HL-60 (cell line): ENCODE results near the gene AHSG.

Experiments
- DNase-seq, 2 experiments: peaks; one replicate each; pipeline ENCODE4 v3.0.0-alpha.2; 2010 to 2020; ENCODE audit warnings: low read depth in 1 of 2, low spot score in 1 of 2
- H3K27ac ChIP-seq: fragments of 250-450 bp; sonication (Bioruptor Pico); replicated peaks from 2 replicates; pipeline ENCODE4 v1.5.1; 2020; ENCODE audit warnings: mild to moderate bottlenecking, moderate library complexity
- H3K27me3 ChIP-seq: fragments of 250-450 bp; sonication (Bioruptor Pico); 2 replicates; pipeline ENCODE4 v1.5.1; 2021; ENCODE audit warnings: mild to moderate bottlenecking, moderate library complexity; ENCODE audit not compliant: insufficient read depth, poor library complexity, severe bottlenecking
- H3K4me3 ChIP-seq: replicated peaks from 2 replicates; pipeline ENCODE4 v1.5.1; 2011; ENCODE audit warnings: mild to moderate bottlenecking, control low read depth, low read length; ENCODE audit not compliant: insufficient read depth
- GABPA ChIP-seq: IDR thresholded peaks from 2 replicates; pipeline ENCODE4 v1.6.1; 2012; ENCODE audit warnings: low read depth
- POLR2AphosphoS5 ChIP-seq: IDR thresholded peaks from 2 replicates; pipeline ENCODE4 v1.6.1; 2012; ENCODE audit warnings: low read depth
- SPI1 ChIP-seq: IDR thresholded peaks from 2 replicates; pipeline ENCODE4 v1.6.1; 2012; ENCODE audit warnings: low read depth, mild to moderate bottlenecking, borderline replicate concordance
- TF ChIP-seq, protein P1 (sequence below): IDR thresholded peaks from 2 replicates; pipeline ENCODE4 v1.6.1; 2012; ENCODE audit warnings: low read depth; ENCODE audit not compliant: insufficient replicate concordance
- TF ChIP-seq, protein P2 (sequence below): IDR thresholded peaks from one replicate; pipeline ENCODE4 v1.5.1; 2011; ENCODE audit warnings: low read length, control low read depth, inconsistent platforms; ENCODE audit not compliant: insufficient read depth

The AHSG gene

DNA sequence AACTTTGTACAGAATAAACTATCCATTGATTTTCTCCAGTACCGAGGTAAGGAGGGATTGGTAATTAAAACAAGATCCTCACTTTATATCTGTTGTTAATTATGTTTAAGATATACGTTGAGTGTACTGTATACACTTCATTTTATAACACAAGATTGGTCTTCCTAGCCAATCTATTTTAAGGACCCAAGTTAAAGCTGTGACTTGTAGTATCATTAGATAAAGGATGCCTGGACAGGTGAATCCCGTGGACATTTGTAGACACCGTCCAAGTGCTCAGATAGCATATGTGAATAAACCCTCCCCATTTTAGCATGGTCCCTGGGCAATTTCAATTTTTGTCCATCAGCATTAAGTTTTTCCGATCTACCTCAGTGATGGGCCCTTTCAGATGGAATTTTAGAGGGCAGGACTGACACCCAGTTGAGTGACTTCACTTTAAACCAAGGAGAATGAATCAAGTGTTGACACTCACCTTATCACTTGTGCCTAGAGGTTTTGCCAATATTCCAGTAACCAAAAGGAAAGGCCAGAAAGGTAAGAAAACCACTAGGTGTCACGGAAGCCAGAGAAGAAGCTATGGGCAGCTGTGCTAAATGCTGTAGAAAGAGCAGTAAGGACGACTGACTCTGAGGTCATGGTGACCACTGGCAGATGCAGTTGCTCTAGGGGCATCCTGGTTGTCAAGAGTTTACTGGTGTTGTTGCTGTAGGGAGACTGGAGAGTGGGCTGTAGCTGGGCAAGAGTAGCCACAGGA is 9.2 kb downstream of the AHSG start:
- no peak overlapping the region for H3K4me3 ChIP-seq
- no peak for TF ChIP-seq GABPA
- TF ChIP-seq, protein P1, sequence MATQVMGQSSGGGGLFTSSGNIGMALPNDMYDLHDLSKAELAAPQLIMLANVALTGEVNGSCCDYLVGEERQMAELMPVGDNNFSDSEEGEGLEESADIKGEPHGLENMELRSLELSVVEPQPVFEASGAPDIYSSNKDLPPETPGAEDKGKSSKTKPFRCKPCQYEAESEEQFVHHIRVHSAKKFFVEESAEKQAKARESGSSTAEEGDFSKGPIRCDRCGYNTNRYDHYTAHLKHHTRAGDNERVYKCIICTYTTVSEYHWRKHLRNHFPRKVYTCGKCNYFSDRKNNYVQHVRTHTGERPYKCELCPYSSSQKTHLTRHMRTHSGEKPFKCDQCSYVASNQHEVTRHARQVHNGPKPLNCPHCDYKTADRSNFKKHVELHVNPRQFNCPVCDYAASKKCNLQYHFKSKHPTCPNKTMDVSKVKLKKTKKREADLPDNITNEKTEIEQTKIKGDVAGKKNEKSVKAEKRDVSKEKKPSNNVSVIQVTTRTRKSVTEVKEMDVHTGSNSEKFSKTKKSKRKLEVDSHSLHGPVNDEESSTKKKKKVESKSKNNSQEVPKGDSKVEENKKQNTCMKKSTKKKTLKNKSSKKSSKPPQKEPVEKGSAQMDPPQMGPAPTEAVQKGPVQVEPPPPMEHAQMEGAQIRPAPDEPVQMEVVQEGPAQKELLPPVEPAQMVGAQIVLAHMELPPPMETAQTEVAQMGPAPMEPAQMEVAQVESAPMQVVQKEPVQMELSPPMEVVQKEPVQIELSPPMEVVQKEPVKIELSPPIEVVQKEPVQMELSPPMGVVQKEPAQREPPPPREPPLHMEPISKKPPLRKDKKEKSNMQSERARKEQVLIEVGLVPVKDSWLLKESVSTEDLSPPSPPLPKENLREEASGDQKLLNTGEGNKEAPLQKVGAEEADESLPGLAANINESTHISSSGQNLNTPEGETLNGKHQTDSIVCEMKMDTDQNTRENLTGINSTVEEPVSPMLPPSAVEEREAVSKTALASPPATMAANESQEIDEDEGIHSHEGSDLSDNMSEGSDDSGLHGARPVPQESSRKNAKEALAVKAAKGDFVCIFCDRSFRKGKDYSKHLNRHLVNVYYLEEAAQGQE = no peak
- TF ChIP-seq, protein P2, sequence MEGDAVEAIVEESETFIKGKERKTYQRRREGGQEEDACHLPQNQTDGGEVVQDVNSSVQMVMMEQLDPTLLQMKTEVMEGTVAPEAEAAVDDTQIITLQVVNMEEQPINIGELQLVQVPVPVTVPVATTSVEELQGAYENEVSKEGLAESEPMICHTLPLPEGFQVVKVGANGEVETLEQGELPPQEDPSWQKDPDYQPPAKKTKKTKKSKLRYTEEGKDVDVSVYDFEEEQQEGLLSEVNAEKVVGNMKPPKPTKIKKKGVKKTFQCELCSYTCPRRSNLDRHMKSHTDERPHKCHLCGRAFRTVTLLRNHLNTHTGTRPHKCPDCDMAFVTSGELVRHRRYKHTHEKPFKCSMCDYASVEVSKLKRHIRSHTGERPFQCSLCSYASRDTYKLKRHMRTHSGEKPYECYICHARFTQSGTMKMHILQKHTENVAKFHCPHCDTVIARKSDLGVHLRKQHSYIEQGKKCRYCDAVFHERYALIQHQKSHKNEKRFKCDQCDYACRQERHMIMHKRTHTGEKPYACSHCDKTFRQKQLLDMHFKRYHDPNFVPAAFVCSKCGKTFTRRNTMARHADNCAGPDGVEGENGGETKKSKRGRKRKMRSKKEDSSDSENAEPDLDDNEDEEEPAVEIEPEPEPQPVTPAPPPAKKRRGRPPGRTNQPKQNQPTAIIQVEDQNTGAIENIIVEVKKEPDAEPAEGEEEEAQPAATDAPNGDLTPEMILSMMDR = no peak
- no peak for TF ChIP-seq SPI1
- no peak for TF ChIP-seq POLR2AphosphoS5
- H3K27ac ChIP-seq = no peak overlapping the region
- peaks cover 3% of the 10 kb centered on the region for H3K27me3 ChIP-seq
- DNase-seq = no peak

DNA sequence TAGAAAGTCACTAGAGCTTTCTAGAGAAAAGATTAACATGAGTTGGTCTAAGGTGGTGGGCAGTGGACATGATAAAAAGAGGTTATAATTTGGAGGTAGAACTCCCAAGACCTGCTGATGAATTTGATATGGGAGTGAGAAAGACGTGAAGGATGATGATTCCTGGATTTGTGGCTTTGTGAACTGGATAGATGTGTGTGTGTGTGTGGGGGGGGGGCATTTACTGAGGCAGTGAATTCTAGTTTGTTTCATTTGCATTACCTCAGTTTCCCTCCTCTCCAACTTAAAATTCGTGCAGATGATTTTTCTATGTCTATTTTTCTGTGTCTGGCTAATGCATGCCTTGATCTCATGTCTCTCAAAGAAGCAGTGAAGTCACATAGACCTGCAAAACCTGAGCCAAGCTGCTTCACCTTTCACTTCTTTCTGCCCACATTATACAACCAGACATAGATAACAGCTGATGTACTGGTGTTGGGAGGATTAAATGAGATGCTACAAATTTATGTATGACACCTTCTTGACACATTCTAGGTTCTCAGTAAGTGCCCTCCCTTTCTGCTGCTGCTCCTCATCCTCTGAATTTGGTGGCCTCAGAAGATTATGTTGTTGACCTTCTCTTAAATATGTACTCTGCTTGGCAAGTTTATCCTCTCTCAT is 9.9 kb downstream of the AHSG start:
- Histone ChIP-seq H3K4me3 (no peak overlapping the region), H3K27ac (no peak overlapping the region), H3K27me3 (peaks cover 2% of the 10 kb centered on the region)
- no peak for DNase-seq
- no peak for TF ChIP-seq GABPA
- TF ChIP-seq, protein P2 = no peak

DNA sequence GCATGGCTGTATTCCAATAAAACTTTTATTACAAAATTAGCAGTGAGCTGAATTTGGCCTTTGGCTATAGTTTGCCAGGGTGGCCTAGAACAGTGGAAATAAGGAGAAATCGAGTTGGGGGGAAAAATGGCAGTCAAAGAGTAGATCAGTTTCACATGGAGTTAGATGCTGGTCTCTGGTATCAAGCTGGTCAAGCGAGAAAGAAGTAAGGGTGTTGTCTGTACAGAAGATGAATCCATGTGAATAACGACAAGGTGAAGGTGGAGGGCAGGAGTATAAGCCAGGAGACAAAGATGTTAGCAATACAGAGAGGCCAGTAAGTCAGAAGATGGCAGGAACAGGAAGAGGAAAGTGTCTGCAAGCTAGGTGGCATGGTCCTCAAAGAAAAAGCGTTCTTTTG is 11.7 kb downstream of the AHSG start:
- Histone ChIP-seq H3K27ac (no peak overlapping the region), H3K27me3 (peaks cover 4% of the 10 kb centered on the region), H3K4me3 (no peak overlapping the region)
- no peak for DNase-seq
- TF ChIP-seq POLR2AphosphoS5 = no peak
- TF ChIP-seq, protein P2 = no peak
- TF ChIP-seq SPI1 = no peak
- TF ChIP-seq, protein P1 = no peak
- no peak for TF ChIP-seq GABPA
